Globus pallidus (tissue), 1 donor: ENCODE data around the gene SNAI3.

Source experiments
- DNase-seq: peaks from one replicate; pipeline ENCODE4 v3.0.0-alpha.2; 2015; ENCODE audit warnings: low spot score

The SNAI3 gene

DNA sequence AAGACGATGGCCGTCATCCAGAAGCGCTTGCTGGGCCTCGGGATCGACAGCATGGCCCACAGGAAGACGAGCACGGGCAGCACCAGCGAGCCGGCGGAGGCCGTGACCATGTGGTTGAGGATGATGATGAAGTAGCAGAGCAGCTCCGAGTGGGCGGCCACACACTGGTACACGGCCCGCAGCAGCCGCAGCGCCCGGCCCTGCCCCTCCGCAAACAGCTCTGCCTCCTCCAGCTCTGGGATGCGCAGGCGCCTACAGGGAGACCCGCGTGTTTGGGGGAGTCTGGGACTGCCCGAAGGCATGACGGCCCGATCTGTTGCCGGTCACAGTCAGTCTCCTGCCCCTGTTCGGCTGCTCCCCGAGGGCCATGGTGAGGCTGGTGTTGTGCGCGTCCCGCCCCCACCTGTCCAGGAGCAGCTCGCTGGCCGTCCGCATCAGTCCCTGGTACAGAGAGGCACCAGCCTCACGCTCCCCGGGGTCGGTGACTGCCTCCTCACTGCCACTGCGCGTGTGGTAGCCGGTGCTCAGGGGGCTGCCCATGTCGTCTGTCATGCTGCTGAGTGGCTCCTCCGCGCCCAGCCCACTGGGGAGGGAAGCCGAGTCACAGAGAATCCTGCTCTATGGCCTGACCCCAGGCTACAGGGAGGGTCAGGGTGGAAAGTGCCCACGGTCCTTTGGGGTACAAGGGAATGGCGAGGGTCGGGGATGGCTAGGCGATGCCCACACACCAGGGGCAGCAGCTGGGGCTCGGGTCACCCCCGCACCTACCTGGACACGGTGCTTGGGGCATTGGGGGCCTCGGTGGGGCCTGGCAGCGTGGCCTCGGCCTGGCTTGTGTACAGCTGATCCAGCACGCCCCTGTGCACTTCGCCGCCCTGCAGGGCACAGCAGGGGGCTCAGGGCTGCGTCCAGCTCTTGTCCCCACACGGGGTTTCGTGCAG lies 35.8 kb upstream of the SNAI3 start:
- DNase-seq: no peak

DNA sequence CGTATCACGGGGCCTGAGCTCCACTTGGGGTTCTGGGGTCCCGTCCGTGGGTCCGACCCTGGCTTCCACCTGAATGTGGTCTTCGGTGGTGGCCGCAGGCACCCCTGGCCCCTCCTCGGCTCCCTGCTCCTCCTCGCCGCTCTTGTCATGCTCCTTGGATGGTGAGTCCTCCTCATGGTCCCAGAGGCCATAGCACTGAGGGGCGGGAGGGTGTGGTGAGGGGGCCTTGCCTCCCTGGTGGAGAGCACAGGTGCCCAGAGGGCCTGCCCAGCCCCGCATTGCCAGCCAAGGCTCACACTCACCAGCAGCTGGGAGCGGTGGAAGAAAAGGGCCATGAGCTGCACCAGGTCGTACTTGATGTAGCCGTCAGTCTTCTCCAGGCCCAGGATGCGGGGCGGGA lies 34.9 kb upstream of the SNAI3 start:
- DNase-seq: no peak

DNA sequence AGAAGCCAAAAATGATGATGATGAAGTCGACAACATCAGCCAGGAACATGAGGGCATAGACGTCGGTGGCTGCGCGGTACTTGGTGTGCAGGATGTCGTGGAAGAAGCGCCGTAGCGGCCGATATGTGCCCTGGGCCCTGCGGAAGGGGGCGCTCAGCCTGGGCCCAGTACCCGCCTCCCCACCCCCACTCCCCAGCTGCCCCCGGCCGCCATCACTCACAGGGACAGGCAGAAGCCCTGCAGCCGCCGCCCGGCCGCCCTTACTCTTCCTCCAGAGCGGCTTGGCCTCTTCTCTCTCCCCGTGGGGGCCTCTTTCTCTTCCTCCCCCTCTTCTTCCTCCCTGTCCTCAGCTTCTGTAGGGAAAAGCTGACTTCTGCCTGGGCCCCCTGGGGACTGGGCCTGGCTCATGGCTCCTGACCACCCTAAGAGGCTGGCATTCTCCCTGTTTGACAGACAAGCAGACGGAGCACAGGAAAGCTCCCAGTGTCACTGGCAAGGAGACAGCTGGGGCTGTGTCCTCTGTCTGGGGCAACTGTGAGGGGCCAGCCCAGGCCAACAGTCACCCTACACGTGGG lies 34.2 kb upstream of the SNAI3 start:
- DNase-seq: no peak

DNA sequence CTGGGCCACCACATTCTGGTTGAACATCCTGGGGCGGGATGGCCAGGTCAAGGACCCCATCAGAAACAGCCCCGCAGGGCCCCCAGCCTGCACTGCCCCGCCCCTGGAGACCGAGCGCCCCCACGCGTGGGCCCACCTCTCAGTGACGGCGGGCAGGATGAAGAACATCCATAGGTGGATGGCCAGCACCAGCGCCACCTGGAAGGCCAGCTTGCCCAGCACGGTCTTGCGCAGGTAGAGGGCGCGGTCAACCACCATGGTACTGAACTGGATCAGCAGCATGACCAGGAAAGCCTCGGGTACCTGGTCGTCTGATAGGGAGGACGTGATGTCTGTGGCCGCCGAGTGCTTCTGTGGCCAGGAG lies 33.6 kb upstream of the SNAI3 start:
- no peak for DNase-seq

DNA sequence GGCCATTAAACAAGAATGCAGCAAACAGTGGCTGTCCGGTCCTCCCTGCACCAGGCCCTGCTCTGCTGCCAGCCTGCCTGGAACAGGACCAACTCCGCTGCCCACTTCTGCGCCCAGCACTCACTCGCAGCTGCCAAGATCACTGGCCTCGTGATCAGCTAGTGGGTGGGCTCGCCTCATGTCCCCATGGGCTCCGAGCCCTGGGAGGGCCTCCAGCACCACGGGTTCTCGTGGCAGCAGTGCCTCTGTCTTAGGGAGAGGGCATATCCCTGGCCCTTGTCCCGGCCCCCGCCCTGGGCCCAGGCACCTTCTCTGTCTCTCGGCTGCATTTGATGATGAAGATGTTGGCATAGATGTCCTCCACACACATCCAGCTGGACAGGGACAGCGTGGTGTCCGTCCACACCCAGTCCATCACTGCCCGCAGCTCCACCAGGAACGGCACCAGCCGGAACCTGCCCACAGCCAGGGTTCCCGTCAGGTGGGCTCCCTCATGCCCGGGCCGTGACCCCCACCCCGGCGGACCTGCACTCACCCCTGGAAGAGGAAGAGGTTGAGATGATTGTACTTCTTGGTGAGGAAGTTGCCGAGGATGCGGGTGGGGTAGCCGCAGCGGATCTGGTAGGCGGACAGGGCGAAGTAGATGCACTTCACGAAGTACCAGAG lies 33.1 kb upstream of the SNAI3 start:
- peak; percentile 90 for DNase-seq

DNA sequence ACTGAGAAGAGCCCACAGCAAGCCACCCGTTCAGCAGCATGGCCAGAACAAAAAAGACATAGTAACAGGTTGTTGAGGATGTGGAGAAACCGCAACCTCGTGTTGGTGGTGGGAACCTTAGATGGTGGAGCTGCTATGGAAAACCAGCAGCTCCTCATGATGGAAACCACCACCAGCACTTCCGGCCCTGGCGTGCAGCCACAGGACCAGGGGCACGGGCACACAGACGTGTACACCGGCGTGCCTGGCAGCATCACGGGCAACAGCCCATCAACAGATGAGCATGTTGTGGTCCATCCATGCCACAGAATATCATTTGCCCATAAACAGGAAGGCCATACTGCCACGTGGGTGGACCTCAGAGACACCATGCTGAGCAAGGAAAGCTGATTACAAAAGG lies 31.9 kb upstream of the SNAI3 start:
- no peak for DNase-seq

DNA sequence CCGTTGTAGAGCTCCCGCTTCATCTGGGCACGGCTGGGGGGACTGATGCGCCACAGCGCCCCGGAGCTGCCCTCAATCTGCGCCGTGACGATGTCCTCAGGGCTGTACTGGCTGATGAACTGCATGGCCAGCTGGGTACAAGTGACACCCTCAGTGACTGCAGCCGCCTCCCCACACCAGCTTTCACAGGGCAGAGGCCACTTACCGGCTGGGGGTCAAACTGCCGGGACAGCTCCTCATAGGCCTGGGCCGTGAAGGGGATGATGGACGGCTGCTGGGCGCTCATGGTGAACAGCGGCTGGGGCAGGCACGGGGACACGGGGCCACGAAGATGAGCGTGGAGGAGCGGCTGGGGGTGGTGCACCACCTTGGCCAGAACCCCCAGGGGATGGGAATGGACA lies 30.3 kb upstream of the SNAI3 start:
- DNase-seq: no peak

DNA sequence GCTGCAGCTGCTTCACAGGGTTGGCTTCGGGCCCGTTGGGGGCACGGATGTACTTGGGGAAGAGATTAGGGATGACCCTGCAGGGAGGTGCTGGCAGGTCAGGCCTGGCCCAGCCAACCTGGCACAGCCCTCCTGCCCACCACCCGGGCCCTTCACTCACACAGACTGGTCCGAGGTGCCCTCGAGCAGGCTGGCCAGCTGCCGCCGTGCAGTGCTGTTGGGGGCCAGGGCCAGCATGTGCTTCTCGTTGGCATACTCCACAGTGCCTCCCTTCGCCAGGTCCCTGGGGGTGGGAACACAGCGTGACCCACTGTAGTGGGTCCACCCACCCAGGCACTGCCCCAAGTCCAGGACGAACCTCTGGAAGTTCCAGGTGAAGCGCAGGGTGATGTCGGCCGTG lies 29.9 kb upstream of the SNAI3 start:
- DNase-seq: no peak

DNA sequence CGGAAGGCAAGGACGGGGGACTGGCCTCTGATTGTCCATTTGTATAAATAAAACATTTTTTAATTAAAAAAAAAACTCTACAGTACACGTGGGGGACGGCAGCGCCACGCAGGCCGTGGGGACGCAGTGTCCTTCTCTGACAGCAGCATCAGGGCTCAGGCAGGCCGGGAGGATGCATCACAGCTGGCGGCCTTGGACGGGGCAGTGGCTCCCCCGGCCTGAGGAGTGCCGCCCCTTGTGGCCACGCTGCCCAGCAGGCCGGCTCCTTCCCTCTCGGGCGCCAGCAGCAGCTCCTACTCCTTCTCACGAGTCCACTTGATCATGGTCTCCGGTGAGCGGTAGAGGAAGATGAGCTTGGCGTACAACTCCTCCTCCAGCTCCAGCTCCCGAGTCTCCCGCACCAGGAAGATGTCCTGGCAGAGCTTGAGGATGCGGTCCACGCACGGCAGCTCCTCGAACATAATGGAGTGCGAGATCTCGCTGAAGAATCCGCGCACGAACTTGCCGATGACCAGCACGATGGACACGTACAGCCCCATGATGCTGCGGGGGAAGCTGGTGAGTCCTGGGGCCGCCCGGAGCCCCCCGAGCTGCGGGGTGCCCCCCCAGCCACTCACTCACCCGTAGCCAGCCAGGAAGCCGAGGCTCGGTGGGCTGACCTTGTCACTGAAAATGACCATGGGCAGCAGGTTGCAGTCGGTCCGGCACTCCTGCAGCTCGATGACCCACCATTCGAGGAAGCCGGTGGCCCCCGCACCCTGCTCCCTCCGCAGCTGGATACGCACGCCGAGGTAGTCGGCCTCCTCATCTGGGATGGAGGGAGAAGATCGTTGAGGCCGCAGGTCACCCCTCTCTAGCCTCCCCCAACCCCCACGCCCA lies 29.2 kb upstream of the SNAI3 start:
- DNase-seq: no peak

DNA sequence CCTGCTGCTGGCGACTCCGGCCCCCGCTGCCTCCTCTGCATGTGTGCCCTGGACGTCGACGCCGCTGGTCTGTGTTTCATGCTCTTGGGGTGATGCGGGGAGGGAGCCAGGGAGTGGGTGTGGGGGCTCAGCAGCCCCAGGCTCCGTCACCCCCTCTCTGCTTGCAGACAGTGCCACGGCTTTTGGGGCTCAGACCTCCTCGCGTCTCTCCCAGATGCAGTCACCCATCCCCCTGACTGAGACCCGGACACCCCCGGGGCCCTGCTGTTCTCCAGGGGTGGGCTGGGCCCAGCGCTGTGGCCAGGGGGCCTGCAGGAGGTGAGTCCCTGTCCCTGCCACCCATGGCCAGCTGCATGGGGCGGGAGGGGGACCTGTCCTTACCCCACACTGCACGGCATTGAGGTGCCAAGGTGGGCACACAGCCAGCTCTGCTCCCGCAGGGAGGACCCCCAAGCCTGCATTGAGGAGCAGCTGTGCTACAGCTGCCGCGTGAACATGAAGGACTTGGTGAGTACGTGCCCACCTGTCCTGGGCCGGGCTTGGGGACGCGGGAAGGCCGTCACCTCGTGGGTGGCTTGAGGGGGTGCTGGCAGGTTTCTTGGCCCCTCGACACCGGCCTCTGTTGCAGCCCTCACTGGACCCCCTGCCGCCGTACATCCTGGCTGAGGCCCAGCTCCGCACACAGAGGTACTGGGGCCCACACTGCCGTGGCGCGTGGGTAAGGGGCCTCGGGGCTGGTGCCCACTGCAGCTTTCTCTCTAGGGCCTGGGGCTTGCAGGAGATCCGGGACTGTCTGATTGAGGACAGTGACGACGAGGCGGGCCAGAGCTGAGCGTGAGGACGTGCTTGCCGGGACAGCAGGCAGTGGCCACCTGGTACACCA lies 28.4 kb upstream of the SNAI3 start:
- no peak for DNase-seq

DNA sequence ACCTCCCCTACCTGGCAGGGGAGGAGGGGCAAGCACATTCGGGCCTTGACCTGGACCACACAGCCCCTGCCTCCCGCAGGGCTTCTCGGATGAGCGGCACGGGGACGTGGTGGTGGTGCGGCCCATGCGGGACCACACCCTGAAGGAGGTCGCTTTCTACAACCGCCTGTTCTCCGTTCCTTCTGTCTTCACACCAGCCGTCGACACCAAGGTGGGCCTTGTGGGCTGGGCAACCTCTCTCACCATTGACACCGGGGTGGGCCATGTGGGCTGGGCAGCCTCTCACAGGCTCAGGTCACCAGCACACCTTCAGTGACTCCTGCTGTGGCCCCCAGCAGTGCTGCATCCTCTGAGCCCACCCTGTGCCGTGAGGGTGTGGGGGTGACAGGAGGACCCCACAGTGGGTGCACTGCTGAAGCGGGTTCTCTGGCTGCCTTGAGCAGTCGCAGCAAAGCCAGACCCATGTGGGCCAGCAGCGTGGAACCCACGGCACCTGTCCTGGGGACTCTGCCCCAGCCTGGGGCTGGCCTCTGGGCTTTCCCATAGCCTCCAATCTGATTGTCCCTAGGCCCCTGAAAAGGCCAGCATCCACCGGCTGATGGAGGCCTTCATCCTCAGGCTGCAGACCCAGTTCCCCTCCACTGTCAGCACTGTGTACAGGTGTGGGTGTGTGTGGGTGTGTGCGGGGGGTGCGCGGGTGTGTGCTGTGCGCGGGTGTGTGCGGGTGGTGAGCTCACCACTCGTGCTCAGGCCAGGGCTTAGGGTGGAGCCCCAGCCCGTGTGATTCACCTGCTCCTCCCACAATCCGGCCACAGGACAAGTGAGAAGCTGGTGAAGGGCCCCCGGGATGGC lies 27.5 kb upstream of the SNAI3 start:
- DNase-seq: no peak

DNA sequence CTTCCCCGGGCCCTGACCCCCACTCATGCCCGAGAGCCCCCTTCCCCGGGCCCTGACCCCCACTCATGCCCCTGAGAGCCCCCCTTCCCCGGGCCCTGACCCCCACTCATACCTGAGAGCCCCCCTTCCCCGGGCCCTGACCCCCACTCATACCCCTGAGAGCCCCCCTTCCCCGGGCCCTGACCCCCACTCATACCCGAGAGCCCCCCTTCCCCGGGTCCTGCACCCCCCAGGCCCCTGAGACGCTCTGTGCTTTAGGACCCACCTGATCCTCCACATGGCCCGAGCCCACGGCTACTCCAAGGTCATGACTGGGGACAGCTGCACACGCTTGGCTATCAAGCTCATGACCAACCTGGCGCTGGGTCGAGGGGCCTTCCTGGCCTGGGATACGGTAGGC lies 26.7 kb upstream of the SNAI3 start:
- DNase-seq: no peak

DNA sequence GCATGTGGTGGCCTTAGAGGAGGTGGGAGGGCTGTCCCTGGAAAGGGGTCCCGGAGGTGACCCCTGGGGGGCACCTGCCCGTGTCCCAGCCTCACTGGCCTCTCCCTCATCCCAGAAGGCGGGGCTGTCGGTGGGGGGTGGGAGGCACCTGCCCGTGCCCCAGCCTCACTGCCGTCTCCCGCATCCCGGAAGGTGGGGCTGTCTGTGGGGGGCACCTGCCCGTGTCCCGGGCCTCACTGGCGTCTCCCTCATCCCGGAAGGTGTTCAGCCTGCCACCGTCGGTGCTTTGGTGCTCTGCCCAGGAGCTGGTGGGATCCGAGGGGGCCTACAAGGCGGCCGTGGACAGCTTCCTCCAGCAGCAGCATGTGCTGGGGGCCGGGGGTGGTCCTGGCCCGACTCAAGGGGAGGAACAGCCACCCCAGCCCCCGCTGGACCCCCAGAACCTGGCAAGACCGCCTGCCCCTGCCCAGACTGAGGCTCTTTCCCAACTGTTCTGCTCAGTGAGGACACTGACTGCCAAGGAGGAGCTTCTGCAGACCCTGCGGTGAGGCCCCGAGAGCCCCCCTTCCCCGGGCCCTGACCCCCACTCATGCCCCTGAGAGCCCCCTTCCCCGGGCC lies 26.2 kb upstream of the SNAI3 start:
- no peak for DNase-seq

DNA sequence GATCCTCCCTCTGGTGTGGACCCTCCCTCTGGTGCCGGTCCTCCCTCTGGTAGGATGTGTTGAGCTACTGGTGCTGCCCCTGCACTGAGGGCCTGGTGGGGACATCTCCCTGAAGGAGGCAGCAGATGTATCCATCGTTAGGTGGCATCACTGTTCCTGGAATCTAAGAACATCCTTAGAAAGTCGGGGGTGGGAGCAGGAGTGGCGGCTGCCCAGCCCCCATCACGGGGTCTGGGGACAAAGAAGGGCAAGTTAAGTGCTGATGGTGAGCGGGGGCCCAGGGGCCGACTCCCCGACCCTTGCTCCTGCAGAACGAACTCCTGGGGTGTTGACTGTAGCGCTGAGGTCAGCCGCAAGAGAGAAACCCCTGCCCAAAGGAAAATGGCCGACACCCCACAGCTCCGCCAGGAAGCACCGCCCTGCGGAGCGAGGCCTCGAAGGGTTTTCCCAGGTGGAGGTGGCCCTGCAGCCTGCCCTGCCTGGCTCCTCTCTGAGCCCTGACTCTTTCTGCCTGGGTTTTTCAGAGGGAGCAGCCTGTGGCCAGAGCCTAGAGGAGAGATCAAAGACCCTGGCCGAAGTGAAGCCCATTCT lies 25.5 kb upstream of the SNAI3 start:
- DNase-seq: no peak

DNA sequence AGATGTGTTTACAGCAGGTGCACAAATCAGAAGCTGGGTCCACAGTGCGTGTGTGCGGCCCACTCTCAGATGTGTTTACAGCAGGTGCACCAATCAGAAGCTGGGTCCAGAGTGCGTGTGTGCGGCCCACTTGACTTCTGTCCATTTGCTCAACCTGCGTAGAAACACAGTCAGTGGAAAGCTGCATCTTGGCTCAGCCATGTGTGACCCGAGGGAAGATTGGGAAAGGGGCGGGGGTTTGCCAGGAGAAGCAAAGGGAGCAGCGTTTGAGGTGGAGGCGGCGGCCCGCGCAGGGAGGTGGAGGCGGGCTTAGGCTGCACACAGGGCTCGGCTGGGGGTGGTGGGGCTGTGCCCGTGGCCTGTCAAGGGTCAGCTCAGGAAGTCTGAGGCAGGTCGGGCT lies 24.2 kb upstream of the SNAI3 start:
- no peak for DNase-seq

DNA sequence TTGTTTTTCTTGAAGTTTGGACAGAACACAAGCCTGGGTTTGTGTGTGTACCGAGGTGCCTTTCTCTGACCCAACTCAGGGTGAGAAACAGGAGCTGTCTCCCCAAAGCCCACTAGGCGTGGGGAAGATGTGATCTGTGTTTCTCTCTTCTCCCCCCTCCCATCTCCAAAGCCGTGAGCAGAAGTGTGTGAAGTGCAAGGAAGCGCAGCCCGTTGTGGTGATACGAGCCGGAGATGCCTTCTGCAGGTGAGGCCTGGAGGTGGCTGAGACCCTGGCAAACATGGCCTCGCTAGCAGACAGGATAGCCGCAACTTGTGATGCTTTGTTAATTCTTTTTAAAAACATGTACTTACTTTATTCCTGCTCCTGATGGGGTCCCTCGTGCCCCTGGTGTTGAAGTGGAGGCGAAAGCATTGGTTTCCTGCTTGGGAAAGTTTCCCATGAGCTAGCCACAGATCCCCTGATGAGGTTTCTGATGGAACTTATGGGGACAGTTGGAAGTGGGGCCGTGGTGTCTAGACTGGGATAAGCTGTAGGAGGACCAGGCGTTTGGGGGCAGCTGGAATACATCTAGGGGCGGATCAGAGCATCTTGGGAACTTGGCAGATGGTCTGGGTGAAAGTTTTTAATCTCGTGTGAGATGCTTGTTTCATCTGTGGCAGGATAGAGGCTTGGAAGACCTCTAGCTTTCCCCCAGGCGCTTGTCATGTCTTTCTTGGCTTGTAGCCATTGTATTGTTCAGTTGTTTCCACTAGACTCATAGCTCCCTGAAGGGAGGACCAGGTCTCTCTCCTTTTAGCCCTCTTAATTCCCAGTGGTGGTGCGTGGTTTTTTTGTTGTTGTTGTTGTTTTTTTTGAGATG lies 20.9 kb upstream of the SNAI3 start:
- no peak for DNase-seq

DNA sequence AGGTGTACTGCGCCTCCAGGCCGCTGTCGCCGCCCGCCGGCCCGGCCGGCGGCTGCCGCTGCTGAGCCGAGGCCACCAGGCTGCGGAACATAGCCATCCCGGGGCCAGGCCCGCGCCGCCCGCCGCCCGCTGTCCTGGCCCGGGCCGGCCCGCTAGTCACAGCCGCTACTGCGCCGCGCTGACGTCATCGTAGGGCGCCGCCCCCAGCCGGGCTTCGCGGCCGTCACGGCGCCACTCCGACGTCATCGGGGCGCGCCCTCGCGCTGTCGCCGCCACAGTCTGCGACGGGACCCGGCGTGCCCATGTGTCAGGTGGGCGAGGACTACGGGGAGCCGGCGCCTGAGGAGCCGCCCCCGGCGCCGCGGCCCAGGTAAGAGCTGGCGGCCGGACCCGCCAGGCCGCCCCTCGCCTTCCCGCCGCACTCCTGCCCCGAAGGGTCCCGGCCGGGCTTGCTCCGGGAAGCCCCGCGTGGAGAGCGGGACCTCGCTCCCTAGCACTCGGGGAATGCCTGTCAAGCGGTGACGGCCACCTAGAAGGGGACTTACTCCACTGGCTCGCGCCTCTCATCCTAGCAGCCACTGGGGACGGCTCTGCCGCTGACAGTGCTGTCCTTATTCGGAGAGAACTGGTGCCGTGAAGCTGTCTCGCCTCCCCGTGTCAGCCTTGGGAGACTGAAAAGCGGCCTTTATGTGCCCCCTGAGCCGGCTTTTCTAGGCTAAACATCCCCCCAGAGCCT lies 20.1 kb upstream of the SNAI3 start, which contains the start of the genes CTU2 and RNF166:
Gene CTU2 (plus strand): TSS at position 275 of the 736 bp plus-strand sequence. CDS start 28 bp downstream, at position 303.
Gene RNF166 (minus strand): TSS at position 180 of the 736 bp plus-strand sequence. CDS start 83 bp downstream, at position 97.
- peak; percentile 86 for DNase-seq
